OCI-LY1 (cell line): ENCODE measurements around the gene P2RY2.

Source experiments
- CTCF ChIP-seq: fragments of 200-600 bp; sonication (generic), shearing (Covaris generic); IDR thresholded peaks from 2 replicates; pipeline ENCODE4 v1.5.1; 2017; ENCODE audit warnings: mild to moderate bottlenecking, antibody characterized with exemption, low read length, moderate library complexity, mixed read lengths
- EZH2 ChIP-seq: fragments of 200-600 bp; sonication (generic), shearing (Covaris generic); IDR thresholded peaks from 2 replicates; pipeline ENCODE4 v1.8.0; 2017; ENCODE audit warnings: borderline replicate concordance, mixed run types, mild to moderate bottlenecking, antibody characterized with exemption, low read length, moderate library complexity, mixed read lengths

- TF ChIP-seq EZH2, result no peak
- TF ChIP-seq CTCF, result no peak
These were observed 24.6 kb upstream of the P2RY2 start for GRCh38 chr11:73193251-73194033.
